Left lung (tissue), 10 donors: ENCODE results near the gene DPP3. TPM values are rescaled to one million over a fixed set of nuclear protein-coding genes. Genes with fewer than 3 reads are reported as not detected.

Source experiments
- ATAC-seq: fragments of 200-7000 bp; cut with Tn5 transposase; one replicate; pipeline ENCODE4 v1.9.1; 2020; ENCODE audit warnings: moderate library complexity
- DNase-seq, 4 donors: peaks; one replicate each; pipeline ENCODE4 v3.0.0-alpha.2; 2013 to 2020
- H3K27ac ChIP-seq, 2 donors: fragments of 200-600 bp; sonication (generic) in 1 of 2; one replicate each; pipeline versions ENCODE4 v1.5.0 to v1.8.0; 2020 to 2021
- H3K27me3 ChIP-seq, 2 donors: fragments of 200-600 bp; sonication (generic) in 1 of 2; one replicate each; pipeline versions ENCODE4 v1.5.0 to v1.8.0; 2020 to 2021
- H3K36me3 ChIP-seq, 2 donors: fragments of 200-600 bp; sonication (generic) in 1 of 2; one replicate each; pipeline versions ENCODE4 v1.5.0 to v1.8.0; 2020 to 2021
- H3K4me1 ChIP-seq, 2 donors: fragments of 200-600 bp; one replicate each; pipeline ENCODE4 v1.8.0; 2021
- H3K4me3 ChIP-seq, 2 donors: fragments of 200-600 bp; sonication (generic) in 1 of 2; one replicate each; pipeline versions ENCODE4 v1.5.0 to v1.8.0; 2020 to 2021; ENCODE audit warnings: mild to moderate bottlenecking in 1 of 2
- H3K9me3 ChIP-seq, 2 donors: fragments of 200-600 bp; sonication (generic) in 1 of 2; one replicate each; pipeline versions ENCODE4 v1.5.0 to v1.8.0; 2020 to 2021
- intact Hi-C, 2 donors: fragments of 100-400 bp; cut with DNase I; formaldehyde crosslinking; loops; one replicate each; pipeline versions ENCODE4 v1.11.2 to v1.14.2; 2022
- polyA plus RNA-seq, 6 donors: library from polyadenylated mRNA; unstranded; fragments of 120-200 nt; gene quantifications; one replicate each; pipeline ENCODE4 v1.2.1, GENCODE V29; 2013; ENCODE audit not compliant: insufficient read length in 6 of 6
- total RNA-seq, 2 donors: library from RNA; stranded (reverse); fragmentation: NEBNext Ultra II Directional; extraction: Animal tissue kit (Norgen Biotek cat#: 25700); gene quantifications; one replicate each; pipeline ENCODE4 v1.2.1, GENCODE V29; 2021
- TF ChIP-seq, protein P1 (sequence below), 2 donors: fragments of 200-600 bp; sonication (generic) in 1 of 2; IDR thresholded peaks; one replicate each; pipeline versions ENCODE4 v1.5.0 to v1.8.0; 2021; ENCODE audit warnings: antibody characterized with exemption in 2 of 2
- donor health status: DM: no; HTN: yes; CAD: no.
- donor health status: DM: no; HTN: no; CAD: no.

Gene DPP3
- total and polyA plus RNA-seq, 8 donors = 15.0 to 68.1 (median 18.5) TPM

DNA sequence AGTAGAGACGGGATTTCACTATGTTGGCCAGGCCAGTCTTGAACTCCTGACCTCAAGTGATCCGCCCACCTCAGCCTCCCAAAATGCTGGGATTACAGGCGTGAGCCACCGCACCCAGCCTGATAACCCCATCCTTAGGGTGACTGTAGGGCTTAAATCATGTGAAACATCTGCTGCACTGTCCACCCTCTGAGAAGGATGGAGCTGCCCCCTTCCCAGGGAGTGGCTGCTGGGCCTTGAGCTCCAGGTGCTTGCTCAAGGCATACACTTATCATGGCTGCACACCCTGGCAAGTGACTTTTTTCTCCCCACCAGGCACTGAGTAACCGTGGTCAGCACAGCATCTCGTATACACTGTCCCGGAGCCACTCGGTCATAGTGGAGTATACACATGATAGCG is 8.2 kb upstream of the DPP3 start:
- DNase-seq (no peak), ATAC-seq (no peak)
- intact Hi-C loops = no loop called here
- Histone ChIP-seq H3K27me3 (no peaks in the 10 kb centered on the region), H3K27ac (no peak overlapping the region), H3K36me3 (peaks cover 0 to 44% of the 10 kb centered on the region in 2 donors), H3K4me3 (no peak overlapping the region), H3K4me1 (peaks cover 9 to 14% of the 10 kb centered on the region in 2 donors), H3K9me3 (no peaks in the 10 kb centered on the region)
- TF ChIP-seq, protein P1, sequence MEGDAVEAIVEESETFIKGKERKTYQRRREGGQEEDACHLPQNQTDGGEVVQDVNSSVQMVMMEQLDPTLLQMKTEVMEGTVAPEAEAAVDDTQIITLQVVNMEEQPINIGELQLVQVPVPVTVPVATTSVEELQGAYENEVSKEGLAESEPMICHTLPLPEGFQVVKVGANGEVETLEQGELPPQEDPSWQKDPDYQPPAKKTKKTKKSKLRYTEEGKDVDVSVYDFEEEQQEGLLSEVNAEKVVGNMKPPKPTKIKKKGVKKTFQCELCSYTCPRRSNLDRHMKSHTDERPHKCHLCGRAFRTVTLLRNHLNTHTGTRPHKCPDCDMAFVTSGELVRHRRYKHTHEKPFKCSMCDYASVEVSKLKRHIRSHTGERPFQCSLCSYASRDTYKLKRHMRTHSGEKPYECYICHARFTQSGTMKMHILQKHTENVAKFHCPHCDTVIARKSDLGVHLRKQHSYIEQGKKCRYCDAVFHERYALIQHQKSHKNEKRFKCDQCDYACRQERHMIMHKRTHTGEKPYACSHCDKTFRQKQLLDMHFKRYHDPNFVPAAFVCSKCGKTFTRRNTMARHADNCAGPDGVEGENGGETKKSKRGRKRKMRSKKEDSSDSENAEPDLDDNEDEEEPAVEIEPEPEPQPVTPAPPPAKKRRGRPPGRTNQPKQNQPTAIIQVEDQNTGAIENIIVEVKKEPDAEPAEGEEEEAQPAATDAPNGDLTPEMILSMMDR (IDR thresholded peaks at IDR 0.05) = no peak

DNA sequence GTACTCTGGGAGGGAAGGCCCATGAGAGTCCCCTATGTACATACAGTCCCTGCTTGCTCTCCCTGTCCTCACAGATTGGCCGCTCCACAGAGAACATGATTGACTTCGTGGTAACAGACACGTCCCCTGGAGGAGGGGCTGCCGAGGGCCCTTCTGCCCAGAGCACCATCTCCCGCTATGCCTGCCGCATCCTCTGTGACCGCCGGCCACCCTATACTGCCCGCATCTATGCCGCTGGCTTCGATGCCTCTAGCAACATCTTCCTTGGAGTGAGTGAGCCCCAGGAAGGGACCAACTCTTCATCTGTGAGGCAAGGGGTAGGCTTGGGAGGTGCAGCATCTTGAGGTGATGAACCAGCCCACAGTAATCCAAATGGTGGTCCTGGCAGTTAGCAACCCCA is 7.1 kb upstream of the DPP3 start:
- Histone ChIP-seq H3K4me3 (no peak overlapping the region), H3K27me3 (no peaks in the 10 kb centered on the region), H3K4me1 (peaks cover 0 to 4% of the 10 kb centered on the region in 2 donors), H3K36me3 (peaks cover 0 to 44% of the 10 kb centered on the region in 2 donors), H3K9me3 (no peaks in the 10 kb centered on the region), H3K27ac (no peak overlapping the region)
- no peak for DNase-seq
- TF ChIP-seq, protein P1 (IDR thresholded peaks at IDR 0.05) = no peak
- ATAC-seq = no peak
- intact Hi-C loops = no loop called here

DNA sequence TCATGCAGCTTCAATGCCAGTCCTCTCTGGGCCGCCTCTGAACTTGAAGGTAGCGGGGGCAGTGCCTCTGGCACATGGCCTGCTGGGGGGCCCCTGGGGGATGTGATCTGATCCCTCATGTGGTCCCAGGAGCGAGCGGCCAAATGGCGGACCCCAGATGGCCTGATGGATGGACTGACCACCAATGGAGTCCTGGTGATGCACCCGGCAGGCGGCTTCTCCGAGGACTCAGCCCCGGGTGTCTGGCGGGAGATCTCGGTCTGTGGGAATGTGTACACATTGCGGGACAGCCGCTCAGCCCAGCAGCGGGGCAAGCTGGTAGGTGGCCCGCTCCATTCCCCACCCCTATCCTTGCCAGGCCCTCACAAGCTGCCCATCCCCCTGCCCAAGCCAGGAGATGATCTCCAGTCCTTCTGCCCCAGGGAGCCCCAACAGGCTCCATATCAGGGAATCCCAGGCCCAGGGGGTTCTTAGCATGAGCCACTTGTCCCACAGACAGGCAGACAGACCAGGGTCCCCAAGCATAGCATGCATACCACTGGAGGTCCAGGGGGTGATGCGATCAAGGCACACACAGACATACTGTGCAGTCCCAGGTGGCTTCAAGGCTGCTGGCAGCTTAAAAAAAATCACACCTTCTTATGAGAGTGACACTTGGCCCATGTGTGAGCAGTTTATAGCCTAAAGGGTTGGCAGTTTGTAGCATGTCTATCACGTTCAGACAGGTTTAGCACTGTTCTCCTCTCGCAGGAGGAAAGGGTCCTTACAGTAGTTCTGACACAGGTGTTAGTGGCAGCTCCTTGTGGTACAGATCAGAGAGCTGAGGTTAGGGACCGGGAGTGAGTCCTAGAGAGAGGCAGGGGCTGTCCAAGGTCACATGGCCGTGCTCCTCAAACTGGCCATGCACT is 6.4 kb upstream of the DPP3 start:
- no peak for DNase-seq
- intact Hi-C loops = no loop called here

DNA sequence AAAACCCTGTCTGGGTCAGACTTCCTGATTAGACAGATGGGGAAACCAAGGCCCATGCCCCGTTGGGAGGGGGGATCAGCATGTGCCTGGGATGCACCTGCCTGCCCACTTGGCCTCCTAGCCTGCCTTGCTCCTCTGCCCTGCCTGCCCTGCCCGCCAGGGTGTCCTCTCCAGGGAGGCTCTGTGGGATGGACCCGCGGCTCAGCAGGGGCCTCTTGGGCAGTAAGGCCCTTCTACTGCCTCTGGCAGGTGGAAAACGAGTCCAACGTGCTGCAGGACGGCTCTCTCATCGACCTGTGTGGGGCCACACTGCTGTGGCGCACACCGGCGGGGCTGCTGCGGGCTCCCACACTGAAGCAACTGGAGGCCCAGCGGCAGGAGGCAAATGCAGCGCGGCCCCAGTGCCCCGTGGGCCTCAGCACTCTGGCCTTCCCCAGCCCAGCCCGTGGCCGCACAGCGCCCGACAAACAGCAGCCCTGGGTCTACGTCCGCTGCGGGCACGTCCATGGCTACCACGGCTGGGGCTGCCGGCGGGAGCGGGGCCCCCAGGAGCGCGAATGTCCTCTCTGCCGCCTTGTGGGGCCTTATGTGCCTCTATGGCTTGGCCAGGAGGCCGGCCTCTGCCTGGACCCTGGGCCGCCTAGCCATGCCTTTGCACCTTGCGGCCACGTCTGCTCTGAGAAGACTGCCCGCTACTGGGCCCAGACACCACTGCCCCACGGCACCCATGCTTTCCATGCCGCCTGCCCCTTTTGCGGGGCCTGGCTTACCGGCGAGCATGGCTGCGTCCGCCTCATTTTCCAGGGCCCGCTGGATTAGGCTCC is 4.7 kb upstream of the DPP3 start:
- TF ChIP-seq, protein P1 (IDR thresholded peaks at IDR 0.05) = no peak
- H3K9me3 ChIP-seq = no peaks in the 10 kb centered on the region
- intact Hi-C loops = no loop called here
- no peak overlapping the region for H3K4me3 ChIP-seq
- DNase-seq (no peak), ATAC-seq (no peak)
- H3K27me3 ChIP-seq = no peaks in the 10 kb centered on the region
- H3K4me1 ChIP-seq = peaks cover 5 to 16% of the 10 kb centered on the region in 2 donors
- peaks cover 0 to 44% of the 10 kb centered on the region in 2 donors for H3K36me3 ChIP-seq
- H3K27ac ChIP-seq = no peak overlapping the region

More for the DNA sequence above, 6.4 kb upstream of the DPP3 start:
- Histone ChIP-seq H3K27ac (no peak overlapping the region), H3K4me3 (no peak overlapping the region), H3K36me3 (peaks cover 0 to 44% of the 10 kb centered on the region in 2 donors), H3K4me1 (peaks cover under 1 to 5% of the 10 kb centered on the region in 2 donors), H3K27me3 (no peaks in the 10 kb centered on the region), H3K9me3 (no peaks in the 10 kb centered on the region)
- TF ChIP-seq, protein P1 (IDR thresholded peaks at IDR 0.05) = no peak
- no peak for ATAC-seq
